M059J (cell line): ENCODE results near the gene TTLL5. TPM values are rescaled to one million over a fixed set of nuclear protein-coding genes. Genes with fewer than 3 reads are reported as not detected.

ENCODE experiments used
- DNase-seq: peaks from one replicate; pipeline ENCODE4 v3.0.0-alpha.2; 2012; ENCODE audit warnings: low read depth
- total RNA-seq: library from RNA; depleted of rRNA; stranded (reverse); fragments of >200 nt; shearing (Covaris generic); gene quantifications from 2 replicates; pipeline ENCODE4 v1.2.3, GENCODE V29; 2014

TTLL5 gene
- total RNA-seq, 1 experiment from 2014 or later = 31.0 TPM

DNA sequence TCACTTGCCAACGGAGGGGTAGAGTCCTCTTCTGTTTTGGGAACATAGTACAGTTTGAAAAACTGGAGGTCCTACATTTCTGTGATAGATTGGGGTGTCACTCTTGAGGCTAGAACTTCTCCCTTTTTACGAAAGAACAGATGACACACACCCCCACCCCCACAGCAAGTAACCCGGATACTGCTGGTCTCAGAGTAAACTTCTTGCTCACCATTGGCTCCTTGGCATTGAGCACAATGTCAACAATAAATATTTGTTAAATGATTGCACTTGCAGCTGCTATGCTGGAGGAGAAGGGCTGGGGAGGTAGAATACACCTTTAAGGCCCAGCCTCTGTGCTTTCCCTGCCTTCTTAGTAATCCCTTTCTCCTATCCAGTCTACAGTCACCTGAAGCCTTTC, 170.9 kb downstream of the TTLL5 start:
- peak; percentile 69 for DNase-seq

DNA sequence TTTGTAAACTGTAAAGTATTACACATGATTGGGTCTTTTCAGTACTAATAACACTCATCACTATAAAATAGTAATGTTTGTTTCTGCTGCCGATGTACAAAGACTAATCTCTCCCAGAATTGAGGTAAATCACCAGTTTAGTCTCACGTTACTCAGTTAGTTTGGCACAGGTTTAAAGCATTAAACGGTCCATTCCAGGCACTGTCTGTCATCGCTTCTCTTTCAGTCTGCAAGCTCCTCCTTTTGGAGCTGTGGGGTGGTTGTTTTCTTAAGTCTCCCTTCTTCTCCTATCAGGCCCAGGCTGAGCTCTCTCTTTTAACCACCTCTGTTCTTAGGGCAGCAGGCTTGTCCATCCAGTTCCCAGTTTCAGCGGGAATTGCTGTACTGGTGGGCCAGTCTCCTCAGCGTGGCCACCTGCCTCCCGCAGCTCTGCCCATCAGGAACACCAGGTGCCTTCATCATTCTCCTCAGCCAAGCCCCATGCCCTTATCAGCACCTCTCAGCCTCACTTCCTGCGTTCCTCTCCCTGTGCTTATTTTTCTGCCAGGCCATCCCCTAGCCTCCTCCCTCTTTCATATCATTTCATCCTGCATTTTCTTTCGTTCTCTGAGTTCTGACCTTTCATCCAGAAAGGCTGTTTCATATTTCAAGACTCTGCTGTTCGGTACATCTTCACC, 171.7 kb downstream of the TTLL5 start:
- peak; percentile 71 for DNase-seq

DNA sequence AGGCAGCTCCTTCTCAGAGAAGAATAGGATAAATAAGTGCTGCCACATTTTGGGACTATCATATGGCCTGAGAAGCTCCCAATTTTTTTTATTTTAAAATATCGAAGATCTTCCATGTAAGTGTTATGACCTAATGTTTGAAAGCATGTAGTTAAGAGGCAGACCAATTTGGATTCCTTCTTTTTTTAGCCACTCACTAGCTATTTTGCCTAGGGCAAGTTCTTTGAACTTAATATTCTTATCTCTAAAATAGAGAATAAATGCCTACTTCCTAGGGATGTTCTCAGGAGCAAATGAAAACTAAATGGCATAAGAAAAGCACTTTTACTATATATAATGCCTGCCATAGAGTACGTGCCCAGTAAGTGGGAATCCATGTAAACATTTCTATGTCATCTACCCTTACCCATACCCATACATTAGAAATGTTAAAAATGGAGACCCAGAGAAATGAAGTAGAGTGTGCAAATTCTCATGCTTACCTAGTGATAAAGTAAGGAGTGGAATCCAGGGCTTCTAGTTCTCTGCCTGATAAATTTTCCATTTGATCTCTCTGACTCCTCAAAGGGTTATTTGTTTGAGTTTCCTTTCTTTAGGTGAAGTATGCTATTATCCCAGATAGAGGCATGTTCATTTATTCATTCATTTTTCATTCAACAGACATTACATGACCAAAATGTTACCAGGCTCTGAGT, 172.4 kb downstream of the TTLL5 start:
- DNase-seq = peak; percentile 43

DNA sequence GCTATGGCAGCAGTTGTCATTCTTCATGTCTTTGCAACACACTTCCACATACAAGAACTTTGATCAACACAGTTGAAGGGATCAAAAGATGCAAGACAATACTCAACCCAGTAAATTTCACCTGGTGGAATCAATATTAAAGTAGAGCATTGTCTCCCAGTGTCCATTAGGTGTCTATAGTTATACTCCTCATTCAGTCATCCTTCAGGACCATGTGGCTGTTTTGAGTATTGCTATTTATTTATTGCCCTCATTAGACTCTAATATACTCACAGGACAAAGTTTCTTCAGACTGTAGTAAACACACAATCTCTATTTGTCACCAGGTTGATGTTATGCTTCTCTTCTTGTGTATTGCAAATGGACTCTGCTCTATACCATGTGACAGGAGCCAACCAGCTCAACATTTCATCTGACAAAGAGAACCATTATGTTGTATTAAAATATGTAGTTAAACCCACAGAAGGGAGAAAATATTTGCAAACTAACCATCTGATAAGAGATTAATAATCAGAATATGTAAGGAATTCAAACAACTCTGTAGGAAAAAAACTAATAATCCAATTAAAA, 174.2 kb downstream of the TTLL5 start:
- DNase-seq = no peak

DNA sequence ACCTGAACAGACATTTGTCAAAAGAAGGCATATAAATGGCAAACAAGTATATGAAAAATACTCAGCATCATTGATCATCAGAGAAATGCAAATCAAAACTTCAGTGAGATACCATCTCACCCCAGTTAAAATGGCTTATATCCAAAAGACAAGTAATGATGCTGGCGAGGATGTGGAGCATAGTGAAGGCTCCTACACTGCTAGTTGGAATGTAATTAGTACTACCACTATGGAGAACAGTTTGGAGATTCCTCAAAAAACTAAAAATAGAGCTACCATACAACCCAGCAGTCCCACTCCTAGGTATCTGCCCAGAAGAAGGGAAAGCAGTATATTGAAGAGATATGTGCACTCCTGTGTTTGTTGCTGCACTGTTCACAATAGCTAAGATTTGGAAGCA, 174.7 kb downstream of the TTLL5 start:
- no peak for DNase-seq

DNA sequence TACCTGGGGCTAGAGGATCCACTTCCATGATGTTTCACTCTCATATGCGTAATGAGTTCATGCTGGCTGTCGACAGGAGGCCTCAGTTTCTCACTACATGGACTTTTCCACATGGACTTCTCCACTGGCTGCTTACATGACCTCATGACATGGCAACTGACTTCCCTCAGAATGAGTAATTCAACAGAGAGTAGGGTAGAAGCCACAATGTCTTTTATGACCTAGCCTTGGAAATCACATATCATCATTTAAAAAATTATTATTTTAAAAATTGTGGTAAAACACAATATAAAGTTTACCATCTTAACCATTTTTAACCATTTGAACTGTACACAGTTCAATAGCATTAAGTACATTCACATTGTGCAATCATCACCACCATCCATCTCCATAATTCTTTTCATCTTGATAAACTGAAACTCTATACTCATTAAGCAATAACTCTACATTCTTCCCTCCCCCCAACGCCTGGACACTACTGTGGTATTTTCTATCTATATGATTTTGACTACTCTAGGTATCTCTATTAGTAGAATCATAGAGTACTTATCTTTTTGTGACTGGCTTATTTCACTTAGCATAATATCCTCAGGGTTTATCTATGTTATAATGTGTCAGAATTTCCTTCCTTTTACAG, 176.2 kb downstream of the TTLL5 start:
- DNase-seq = no peak

DNA sequence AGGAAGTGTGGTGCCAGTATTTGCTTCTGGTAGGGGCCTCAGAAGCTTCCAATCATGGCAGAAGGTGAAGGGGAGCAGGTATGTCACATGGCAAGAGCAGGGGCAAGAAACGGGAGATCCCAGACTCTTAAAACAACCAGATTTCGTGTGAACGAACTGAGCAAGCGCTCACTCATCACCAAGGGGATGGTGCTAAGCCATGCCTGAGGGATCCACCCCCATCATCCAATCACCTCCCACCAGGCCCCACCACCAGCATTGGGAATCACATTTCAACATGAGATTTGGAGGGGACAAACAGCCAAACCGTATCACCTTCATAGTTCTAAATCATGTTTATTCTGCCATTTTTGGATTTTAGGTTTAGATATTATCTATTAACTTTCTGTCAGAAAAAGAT, 179.9 kb downstream of the TTLL5 start:
- DNase-seq = no peak

DNA sequence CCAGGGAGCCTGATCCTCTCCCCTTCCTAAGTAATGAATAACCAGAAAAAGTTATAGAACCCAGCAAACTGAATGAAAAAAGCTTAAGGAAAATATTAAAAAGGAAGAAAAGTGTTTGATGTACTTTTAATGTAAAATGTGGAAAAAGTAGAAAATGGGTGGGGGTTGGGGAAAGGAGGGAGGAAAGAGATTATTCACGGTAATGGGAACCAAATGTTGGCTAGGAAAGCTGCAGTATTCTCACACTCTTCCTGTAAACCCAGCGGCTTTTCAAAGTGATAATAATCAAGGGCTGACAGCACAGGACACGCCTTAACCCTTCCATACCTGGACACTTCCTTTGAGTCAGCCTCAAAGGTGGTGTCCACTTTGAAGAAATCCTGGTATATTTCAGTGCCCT, 181.5 kb downstream of the TTLL5 start:
- no peak for DNase-seq

DNA sequence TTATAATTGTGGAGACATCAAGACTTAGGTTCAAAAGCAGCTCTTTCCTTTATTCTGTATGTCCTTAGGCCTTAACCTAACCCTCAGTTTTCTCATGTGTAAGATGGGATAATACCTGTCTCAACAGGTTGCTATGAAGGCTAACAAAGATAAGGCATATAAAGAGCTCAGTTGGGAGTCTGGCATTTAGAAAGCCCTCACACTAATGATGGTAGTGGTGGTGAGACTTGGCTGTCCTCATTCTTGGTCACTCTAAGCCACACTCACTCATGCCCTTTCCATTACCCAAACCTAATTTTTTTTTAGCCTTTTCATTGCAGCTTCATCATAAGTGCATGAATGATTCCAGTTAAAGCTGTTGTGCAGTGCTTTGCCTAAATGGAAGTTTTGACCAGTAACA, 183.4 kb downstream of the TTLL5 start:
- DNase-seq = no peak

DNA sequence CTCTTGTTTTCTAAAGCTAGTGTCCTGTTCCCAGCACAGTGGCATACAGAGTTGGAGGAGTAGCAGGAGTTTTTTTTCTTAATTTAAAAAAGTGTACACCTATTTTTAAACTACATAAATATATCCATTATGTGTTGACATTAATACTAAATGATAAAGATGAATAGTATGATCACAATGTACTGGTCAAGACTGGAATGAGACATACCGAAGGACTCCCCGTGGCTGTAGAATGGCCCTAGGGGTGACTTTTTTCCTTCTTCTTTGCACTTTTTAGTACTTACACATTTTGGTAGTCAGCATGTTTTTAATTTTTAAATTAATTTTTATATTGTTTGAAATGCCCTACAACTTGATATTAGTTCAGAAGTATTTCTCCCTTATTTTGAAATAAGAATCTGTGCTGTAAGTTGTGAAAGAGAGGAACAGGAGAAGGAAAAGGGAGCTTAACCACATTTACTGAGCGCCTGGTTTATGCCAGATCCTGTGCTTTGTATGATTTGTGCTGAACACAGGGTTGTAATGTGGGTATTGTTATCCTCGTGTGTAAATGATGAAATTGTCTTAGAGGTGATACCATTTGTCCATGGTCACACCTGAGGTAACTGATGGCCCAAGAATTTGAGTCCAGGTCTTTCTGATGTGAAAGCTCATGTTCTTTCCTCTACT, 184.2 kb downstream of the TTLL5 start:
- DNase-seq = no peak

DNA sequence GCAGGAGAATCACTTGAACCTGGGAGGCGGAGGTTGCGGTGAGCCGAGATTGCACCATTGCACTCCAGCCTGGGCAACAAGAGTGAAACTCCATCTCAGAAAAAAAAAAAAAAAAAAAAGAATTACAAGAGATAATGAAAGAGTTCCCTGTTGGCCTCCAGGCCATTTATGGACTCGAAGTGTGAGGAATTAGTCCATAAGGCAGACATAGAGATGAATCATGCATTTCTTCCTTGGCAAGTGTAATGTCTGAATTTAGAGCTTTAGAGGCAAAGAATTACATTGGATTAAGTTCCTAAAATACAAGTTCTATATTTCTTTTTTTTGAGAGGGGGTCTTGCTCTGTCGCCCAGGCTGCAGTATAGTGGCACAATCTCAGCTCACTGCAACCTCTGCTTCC, 185.6 kb downstream of the TTLL5 start:
- DNase-seq = peak; percentile 46

DNA sequence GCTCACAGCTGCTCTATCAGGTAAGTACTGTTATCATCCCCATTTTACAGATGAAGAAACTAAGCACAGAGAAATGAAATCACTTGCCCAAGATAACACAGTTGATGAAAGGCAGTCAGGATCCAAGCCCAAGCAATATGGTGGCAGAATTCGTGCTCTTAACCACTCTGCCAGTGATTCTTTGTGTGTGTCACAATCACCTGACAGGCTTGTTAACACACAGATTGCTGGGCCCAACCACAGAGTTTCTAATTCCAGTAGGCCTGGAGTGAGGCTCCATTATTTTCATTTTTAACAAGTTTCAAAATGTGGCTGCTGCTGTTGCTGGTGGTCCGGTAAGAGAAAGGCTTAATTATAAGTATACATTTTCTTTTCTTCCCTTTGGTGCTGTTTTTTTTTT, 186.5 kb downstream of the TTLL5 start:
- no peak for DNase-seq

DNA sequence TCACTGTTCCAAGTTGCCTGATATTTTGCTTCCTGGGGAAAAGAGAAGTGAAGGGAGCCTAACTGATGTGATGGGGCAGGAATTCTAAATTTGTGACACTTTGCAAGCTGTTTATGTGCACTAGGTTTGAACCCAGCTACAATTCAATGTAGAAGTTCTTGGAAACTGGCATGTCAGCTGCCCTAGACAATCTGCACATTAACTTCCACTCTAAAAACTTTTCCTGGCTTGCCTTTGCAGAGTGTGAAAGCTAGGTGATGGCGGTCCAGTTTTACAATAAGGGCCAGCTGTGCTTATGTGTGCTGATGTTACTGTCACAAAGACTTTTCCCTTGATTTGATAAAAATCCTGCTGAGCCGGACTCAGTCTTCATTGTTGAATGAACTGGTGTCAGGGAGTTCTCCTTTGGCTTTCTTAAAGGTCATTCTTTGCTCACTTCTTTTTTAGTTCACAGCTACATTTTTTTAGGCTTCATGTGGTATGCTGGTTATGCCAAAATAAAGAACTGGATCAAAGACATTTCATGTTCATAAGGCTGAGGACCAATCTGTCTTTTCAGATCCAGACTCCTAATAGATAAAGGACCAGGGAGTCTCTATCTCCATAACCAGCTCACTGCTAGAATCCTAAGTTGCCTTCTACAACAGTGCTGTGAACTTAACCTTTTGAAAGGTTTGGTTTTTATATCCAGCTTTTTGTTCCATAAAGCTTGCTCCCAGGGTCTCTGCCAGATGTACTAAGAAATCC, 187.3 kb downstream of the TTLL5 start:
- no peak for DNase-seq

DNA sequence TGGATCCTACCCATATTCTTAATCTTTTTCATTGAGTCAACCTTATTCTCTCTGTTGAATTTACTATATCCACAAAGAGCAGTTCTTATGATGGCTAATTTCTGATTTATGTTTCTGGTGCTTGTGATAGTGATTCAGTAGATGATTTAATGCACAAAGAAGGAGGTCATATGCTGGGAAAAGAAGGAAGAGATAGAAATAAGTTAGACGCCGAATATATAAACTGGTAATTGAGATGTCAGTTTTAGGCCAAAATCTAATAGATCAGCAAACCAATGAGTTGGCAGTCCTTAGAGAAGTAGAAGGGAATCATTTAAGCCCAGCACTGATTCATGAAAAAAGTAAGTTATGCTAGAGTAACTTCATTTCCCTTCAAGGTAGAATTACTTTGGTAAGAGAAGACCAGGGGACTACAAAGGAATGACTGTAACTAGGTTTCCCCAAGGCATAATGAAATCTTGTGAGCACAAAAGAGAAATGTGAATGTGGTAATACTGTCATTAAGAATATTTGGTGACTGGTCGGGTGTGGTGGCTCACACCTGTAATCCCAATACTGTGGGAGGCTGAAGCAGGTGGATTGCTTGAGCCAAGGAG, 188.4 kb downstream of the TTLL5 start:
- DNase-seq = no peak

DNA sequence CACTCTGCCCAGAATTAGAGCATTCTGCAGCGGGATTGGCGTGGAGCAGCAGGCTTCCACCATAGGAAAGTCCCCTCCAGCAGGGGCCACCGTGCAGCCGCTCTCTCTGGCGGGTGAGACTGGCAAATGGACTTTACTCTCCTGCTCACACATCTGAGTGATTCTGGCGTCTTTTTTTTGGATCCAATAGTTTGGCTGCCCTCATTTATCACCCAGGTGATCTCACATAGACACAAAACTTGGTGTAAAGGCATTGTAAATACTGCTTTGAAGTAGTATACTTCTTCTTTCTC, 190.5 kb downstream of the TTLL5 start:
- DNase-seq = no peak

DNA sequence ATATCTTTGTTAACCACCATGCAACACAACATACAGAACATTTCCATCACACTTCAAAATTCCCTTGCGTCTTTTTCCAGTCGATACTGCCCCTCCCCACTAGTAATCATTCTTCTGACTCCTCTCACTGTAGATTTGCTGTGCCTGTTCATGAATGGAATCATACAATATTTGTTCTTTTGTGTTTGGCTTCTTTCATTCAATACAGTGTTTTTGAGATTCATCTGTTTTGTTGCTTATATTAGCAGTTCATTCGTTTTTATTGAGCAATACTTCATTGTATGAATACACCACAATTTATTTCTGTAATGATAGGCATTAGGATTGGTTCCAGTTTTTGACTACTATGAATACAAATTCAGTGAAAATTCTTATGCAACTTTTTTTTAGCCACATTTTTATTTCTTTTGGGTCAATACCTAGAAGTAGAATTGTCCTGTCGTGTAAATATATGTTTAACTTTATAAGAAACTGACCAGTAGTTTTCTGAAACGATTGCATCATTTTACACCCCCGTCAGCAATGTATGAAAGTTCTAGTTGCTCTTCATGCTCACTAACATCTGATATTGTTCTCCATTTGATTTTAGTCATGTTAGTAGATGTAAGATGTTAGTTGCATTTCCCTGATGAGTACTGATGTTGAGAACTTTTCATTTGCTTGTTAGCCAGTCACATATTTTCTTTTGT, 193.2 kb downstream of the TTLL5 start:
- DNase-seq = no peak

DNA sequence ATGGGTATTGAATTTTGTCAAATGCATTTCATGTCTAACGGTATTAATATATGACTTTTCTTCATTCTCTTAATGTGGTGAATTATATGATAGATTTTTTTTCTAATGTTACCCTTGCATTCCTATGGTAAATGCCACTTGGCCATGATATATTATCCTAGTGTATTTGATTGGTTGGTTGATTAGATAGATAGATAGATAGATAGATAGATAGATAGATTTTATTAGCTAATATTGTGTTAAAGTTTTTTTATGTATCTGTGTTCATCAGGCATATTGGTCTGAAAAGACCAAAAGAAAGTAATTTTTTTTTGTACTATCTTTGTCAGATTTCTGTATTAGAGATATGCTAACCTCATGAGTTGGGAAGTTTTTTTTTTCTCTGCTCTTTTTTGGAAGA, 196.2 kb downstream of the TTLL5 start:
- DNase-seq = no peak

DNA sequence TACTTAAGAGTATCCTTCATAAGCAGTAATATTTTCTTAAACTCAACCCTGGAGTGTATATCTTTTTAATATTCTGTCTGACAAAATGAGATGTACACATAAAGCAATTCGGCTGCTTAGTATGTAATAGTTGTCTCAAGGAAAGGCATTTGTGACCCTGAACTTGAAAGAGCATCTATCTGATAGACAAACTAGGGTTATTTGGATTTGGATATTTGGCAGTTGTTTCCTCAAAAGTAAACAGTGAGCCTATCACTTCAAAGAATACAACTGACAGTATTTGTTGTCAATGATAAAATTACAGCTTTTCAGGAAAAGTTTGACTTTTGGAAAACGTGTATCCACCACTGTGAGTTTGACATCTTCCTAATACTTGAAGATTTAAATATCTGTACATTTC, 197.3 kb downstream of the TTLL5 start:
- no peak for DNase-seq

DNA sequence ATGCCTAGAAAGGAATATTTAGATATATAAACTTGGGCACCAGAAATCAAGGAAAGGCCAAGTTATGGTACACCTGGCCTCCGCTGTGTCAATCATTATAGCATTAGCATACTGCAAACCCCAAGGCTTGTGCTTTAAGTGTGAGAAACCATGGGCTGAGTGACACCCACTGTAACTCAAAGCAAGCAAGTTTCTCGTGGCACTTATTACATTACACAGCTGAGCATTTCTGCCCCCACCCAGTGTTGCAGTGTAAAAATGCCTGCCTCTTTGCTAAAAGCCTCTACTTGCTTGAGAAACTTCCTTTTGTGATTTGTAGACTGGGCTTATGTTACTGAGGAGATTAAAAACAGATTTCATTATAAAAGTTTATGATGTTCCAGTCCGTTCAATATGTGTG, 198.7 kb downstream of the TTLL5 start:
- DNase-seq = no peak

DNA sequence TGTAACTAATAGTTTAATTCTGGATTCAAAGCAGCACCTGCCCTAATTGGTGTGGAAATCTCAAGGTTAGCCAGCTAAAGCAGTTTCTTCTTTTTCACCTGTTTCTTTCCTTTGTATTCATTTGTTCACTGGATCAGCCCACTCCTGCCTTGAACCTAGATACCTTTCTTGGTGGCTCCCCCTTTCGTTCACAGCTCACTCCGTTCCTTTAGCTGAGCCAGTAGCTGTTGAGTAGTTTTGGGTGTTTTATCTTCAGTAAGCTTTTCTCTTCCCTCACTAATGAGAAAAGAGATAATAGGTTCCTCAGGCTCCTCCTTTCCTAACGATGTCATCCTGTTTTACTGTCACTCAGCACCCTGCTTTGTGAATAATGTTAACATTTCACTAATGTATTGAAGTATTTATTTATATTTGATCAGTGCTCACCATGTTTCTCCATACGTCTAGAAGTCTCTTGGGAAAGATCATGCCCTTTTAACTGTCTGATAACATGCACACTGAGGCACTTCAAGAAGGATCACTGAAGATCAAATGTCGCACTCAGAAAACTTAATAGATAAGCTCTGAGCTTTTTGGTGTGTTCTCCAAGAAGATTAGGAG, 199.6 kb downstream of the TTLL5 start:
- DNase-seq = no peak
